ENCODE measurements around the gene FXYD7.

Gene FXYD7

DNA sequence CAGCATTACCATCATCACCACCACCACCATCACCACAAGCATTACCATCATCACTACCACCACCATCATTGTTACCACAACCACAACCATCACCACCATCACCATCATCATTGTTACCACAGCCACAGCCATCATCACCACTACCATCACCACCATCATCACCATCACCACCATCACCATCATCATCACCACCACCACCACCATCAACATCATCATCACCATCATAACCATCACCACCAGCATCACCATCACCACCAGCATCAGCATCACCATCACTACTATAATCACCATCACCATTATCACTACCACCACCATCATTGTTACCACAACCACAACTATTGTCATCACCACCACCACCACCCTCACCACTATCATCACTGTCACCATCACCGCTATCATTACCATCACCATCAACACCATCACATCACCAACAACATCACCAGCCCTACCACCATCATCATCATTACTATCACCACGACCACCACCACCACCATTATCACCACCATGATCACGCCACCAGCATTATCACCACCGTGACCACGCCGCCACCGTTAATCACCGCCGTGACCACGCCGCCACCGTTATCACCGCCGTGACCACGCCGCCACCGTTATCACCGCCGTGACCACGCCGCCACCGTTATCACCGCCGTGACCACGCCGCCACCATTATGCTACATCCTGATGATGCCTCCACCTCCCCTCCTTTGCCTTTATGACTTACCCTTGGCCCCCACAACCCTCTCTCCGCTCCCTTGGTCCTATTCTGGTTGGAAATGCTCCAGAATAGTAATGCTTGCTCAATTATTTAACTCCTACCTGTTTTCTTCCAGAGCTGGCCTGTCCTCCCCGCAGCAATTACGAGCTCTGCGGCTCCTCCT lies 37.4 kb upstream of the FXYD7 start:
- TF ChIP-seq, protein P1, sequence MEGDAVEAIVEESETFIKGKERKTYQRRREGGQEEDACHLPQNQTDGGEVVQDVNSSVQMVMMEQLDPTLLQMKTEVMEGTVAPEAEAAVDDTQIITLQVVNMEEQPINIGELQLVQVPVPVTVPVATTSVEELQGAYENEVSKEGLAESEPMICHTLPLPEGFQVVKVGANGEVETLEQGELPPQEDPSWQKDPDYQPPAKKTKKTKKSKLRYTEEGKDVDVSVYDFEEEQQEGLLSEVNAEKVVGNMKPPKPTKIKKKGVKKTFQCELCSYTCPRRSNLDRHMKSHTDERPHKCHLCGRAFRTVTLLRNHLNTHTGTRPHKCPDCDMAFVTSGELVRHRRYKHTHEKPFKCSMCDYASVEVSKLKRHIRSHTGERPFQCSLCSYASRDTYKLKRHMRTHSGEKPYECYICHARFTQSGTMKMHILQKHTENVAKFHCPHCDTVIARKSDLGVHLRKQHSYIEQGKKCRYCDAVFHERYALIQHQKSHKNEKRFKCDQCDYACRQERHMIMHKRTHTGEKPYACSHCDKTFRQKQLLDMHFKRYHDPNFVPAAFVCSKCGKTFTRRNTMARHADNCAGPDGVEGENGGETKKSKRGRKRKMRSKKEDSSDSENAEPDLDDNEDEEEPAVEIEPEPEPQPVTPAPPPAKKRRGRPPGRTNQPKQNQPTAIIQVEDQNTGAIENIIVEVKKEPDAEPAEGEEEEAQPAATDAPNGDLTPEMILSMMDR (IDR thresholded peaks at IDR 0.05; ENCODE audit: low read depth, low read length) = no peak
- DNase-seq (ENCODE audit: extremely low read depth, low read depth) = no peak

DNA sequence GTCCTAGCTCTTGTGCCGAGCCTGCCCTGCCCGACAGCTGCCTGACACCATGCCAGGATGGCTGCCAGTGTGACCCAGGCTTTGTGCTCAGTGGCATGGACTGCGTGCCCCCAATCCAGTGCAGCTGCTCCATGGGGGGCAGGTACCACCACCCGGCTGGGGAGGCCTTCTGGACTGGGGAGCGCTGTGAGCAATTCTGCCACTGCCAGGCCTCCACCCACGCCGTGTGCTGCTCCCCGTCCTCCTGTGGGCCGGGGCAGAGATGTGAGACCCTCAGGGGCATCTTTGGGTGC lies 36.8 kb upstream of the FXYD7 start:
- TF ChIP-seq, protein P1 (IDR thresholded peaks at IDR 0.05; ENCODE audit: low read depth, low read length) = no peak
- no peak for DNase-seq (ENCODE audit: extremely low read depth, low read depth)

DNA sequence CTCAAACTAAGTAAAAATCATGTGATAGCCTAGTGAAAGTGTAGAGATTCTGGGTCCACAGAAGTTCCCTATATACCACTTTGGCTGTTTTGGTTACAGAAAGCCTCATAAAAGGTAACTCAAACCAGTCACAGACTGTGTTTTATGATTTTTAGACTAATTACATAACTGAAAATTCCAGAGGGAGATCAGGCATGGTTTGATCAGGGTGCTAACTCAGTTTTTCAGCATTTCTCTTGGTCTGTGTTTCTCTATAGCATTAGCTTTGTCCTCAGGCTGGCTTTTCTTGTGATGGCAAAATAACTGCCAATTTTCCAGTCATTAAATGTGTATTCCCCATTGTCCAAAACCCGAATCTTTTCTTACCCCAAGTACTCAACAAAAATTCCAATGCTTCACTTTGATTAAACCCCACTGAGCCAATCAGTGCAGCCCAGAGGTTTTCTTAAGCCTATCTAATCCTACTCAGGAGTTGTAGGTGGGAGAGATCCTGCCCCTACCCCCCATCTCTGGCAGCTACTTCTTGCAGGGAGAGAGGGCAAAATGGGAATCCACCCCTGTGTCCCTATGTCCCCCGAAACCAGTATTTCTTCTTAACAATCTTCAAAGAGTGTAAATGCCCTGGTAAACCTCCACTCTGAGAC lies 36.0 kb upstream of the FXYD7 start:
- no peak for DNase-seq (ENCODE audit: extremely low read depth, low read depth)
- TF ChIP-seq, protein P1 (IDR thresholded peaks at IDR 0.05; ENCODE audit: low read depth, low read length) = no peak

DNA sequence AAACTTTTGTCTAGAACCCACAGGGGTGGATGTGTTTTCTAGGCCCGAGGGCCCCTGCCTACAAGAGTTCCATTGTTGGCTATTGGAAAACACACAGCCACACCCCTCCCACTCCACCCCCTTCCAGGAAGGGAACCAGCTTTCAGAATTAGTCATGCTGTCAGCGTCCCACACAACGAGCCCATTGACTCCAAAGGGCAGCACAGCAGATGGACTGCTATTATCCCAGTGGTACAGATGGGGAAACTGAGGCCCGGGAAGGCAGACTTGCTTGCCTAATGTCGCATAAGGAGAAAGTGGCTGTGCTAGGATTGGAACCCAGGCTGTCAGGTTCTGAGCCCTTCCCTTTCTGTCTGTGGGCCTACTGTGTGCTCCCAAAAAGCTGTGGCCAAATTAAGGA lies 35.5 kb upstream of the FXYD7 start:
- DNase-seq (ENCODE audit: extremely low read depth, low read depth) = no peak
- TF ChIP-seq, protein P1 (IDR thresholded peaks at IDR 0.05; ENCODE audit: low read depth, low read length) = no peak

DNA sequence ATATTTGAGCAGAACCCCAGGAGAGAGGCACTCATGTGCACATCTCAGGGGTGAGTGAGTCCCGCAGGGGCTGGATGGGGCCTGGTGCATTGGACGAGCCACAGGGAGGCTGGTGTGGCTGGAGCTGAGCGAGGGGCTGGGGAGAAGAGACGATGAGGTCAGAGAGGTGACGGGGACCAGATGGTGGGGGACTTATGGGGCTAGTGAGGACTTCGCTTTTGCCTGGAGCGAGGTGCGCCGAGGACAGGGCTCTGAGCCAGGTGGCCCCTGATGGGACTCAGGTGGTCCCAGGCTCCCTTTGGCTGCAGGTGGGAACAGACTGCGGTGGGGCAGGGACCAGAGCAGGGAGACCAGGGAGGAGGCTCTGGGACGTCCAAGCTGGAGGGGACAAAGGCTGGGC lies 34.3 kb upstream of the FXYD7 start:
- TF ChIP-seq, protein P1 (IDR thresholded peaks at IDR 0.05; ENCODE audit: low read depth, low read length) = no peak
- no peak for DNase-seq (ENCODE audit: extremely low read depth, low read depth)

DNA sequence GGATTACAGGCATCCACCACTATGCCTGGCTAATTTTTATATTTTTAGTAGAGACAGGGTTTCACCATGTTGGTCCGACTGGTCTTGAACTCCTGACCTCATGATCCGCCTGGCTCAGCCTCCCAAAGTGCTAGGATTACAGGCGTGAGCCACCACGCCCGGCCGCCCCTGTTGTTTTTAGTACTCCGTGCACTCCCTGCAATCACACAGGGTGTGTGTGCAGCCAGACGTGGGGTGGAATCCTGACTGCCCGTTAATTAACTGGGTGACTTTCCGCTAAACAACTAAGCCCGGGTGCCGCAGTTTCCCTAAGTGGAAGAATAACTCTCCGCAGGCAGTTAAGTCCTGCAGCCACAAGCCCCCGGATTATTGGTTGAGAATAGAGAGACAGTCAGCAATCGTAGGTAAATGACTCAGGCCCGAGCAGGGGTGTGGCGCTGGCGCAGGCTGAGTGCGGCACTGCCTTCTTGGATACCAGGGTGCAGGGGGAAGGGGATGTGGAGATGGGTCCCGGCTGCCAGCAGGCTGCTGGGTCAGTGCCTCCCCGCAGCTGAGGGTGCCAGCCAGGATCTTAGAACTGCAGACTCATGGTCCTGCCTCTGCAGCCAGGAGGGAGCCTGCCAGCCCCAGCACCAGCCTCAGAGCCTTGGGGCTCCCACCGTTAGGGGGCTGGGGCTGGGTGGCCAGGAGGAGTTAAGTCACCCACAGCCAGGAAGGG lies 33.5 kb upstream of the FXYD7 start:
- TF ChIP-seq, protein P1 (IDR thresholded peaks at IDR 0.05; ENCODE audit: low read depth, low read length) = no peak
- DNase-seq (ENCODE audit: extremely low read depth, low read depth) = no peak

DNA sequence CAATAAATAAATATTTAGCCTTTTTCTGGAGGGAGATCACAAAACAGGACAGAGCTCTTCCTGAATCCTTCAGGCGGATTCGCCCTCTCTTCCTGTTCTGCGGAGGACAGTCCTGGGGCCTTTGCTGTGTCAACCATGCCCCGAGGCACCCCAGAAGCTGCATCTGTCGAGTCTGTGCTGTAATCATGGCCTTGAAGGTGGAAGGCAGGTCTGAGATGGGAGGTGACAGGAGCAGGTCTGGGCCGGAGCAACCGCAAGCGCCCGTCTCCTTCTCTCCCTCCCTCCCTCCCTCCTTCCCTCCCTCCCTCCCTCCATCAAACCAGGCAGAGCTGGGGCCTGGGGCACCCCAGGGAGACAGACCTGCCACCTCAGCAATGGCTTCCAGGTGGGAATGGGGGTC lies 32.1 kb upstream of the FXYD7 start:
- TF ChIP-seq, protein P1 (IDR thresholded peaks at IDR 0.05; ENCODE audit: low read depth, low read length) = no peak
- no peak for DNase-seq (ENCODE audit: extremely low read depth, low read depth)

All from AG09319 (cell line).